M059J (cell line): Measurements from ENCODE around the gene TM2D3. TPM values are rescaled to one million over a fixed set of nuclear protein-coding genes. Genes with fewer than 3 reads are reported as not detected.
A peak's percentile ranks its signal among the peaks of the same experiment; 100 is the strongest.
"Not testable (repeated sequence)": the region's sequence is repeated elsewhere in the genome, so short reads cannot be mapped to it uniquely, and the experiment has no call there.

Experiments used
- DNase-seq: peaks from one replicate; pipeline ENCODE4 v3.0.0-alpha.2; 2012; ENCODE audit warnings: low read depth
- total RNA-seq: library from RNA; depleted of rRNA; stranded (reverse); fragments of >200 nt; shearing (Covaris generic); gene quantifications from 2 replicates; pipeline ENCODE4 v1.2.3, GENCODE V29; 2014

The TM2D3 gene
- total RNA-seq, 1 experiment from 2014 or later, result 30.4 TPM

DNA sequence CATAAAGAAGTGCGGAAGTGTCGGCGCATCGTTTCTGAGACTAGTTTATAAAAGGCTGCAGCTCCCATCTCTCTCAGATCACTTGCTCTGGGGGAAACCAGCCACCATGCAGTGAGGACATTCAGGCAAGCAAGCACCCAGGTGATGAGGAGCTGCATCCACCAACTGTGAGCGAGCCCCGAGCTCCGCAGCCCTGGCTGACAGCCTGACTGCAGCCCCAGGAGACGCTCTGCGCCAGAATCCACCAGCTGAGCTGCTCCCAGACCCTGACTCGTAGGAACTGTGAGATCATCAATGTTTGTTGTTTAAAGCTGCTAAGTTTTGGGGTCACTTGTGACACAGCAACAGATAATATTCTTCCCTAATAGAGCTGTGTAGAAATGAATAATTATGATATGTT, 5.0 kb upstream of the TM2D3 start:
- DNase-seq, result no peak

GRCh38 chr15:101654624-101655337, 2.6 kb upstream of the TM2D3 start:
- not testable (repeated sequence) for DNase-seq

DNA sequence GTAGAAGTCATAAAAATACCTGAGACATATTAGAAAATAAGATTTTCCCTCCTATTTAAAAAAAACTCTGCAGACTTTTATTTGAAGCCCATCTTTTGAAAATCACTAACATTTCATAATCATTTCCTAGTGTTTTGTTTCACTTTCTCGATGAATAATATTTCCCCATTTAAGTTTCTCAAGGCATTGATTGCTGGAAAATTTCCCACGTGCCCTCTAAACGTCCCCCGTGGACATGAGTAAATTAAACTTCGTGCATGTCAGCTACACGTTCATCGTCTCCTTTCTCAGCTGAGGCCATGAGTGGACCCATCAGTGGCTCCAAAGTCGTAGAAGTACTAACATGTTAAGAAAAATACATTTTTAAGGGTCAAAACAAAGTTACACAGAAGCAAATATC, 2.0 kb upstream of the TM2D3 start:
- no peak for DNase-seq

DNA sequence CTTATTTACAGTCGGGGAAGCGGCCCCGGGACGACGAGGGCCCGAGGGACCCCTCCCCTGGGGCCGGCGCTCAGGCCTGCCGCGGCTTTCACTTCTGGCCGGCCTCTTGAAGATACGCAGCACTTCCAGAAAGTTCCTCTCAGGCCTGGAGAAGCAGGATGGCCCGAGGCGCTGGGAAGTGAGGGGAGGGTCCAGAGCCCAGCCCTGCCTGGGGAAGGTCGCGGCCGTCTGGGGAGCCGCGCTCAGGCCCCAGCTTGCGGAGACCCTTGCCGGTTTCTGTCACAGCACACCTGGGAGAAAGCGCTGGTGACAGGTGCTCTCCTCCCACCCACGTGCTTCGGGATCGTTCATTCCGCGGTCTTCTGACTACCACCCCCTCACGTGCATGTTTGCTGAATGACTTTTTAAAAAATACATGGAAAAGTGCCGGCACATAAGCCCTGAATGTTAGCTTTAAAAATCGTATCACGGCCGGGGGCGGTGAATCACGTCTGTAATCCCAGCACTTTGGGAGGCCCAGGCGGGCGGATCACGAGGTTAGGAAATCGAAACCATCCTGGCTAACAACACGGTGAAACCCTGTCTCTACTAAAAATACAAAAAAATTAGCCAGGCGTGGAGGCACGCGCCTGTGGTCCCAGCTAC, 727 bp upstream of the TM2D3 start:
- no peak for DNase-seq

DNA sequence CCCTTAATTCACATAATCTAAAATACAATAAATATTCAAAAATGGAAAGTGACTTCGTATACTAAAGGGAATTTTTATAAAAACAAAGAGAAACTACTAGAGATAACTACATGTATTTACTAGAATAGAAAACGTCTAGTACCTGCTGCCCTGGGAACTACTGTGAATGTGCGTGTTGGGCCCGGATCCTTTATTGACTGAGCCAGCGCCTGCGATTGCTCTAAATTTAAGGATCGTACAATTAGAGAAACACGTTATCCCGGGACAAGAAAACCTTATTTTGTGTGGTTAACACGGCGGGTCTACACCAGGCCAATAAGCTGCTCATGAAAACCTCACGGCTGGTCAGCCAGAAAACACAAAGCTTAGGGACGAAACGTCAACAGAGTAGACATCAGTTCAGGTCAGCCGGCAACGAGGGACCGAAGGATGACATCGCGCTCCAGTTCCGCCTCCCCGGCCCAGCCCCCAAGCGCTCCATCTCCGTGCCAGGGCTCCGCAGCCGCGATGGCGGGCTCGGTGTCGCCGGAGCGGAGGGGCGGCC, 555 bp downstream of the TM2D3 start:
- DNase-seq, result no peak

DNA sequence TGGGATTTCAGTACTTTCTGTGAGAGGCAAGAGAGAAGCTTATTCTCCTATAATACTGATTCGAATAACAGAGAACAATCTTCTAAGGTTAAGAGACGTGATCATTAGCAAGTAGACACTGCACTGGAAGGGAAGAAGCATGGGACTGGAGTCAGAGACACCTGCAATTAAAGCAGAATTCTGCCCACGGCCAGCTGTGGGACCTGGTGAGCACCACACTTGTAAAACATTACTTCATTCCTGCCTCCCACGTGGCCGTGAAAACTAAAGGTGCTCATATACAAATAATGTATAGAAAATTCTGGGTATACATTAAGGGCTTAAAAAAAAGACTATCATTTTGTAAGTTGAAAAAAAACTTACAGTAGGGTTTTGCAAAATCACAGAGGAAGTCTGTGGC, 2.0 kb downstream of the TM2D3 start:
- no peak for DNase-seq

DNA sequence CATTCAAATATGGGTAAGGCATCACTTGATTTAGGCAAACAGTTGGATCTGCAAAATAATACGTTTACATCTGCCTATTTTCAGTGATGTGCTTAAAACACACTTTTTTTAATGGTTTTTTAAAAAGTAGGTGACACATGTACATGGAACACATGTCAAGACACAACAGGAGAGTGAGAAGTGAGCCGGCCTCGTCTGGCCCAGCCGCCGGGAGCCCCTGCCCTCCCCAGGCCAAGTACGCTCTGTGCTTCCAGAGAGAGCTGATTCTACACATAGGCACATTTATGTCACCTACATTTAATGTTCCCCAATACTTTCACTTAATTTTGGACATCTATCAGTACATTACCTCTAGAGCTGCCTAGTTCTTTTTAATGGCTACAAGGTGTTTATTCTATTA, 3.8 kb downstream of the TM2D3 start:
- DNase-seq, result no peak

GRCh38 chr15:101647251-101647650, 4.9 kb downstream of the TM2D3 start:
- no peak for DNase-seq

DNA sequence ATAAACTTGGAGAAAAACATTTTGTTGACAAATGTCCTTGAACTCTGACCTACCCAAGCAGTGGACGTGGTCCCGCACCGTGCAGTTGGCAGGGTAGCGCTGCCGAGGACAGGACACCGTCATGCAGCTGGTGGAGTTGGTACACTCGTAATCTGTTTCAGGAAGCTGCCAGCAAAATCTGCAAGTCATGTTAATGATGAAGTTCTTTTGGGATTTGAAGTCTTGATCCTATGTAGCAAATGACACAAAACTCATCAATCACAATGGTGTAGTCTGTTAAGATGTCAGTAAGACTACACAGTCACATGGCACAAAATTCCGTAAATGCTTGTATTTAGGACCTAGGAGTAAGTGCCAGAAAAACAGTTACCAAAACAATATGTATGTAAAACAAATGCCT, 5.5 kb downstream of the TM2D3 start:
- no peak for DNase-seq

DNA sequence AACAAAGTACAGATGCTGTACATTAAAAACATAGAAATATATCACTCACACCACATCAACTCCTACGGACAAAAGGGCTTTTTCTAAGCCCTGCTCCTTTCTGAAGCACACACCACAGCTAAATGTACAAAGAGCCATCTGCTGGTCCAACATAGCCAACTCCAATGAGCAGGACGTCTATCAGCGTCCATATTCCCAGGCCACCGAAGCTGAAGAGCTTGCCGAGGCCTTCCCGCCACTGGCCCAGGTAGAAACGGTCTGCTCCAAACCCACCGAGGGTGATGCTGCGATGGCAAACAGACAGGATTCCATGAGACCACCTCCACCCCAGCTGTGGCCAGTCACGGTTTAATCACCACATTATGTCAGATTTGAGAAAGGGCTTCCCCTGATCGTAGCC, 9.8 kb downstream of the TM2D3 start:
- no peak for DNase-seq

GRCh38 chr15:101641894-101642293, 10.3 kb downstream of the TM2D3 start:
- no peak for DNase-seq

DNA sequence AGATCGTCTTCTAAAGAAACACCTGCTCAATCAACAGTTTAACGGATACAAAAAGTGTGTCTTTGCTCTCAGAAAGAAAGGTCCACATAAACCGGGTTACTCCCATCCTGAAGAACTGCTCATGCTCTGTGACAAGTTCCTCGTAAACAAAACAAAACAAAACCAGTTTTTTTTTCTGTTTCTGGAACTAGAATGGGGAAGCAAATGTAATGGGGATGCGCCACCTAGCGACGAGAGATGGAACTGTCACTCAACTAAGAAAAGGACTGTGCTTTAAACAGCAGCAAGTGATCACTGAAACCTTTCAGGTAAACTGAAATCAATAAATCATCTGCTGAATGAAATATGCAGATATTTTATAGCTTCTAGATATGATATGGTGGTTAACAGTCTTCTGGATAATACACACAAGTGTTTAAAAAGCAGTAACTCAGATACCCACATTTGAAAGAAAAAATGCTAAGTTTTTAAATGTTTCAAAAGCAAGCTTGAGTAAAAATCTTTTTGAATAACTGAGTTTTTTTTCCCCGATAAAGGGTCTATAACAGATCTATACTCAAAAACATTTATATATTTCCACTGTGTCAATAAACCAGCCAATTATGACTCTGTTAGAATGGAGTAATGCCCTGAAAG, 10.9 kb downstream of the TM2D3 start:
- peak; percentile 56 for DNase-seq

- DNase-seq, result no peak
Measured at GRCh38 chr15:101639667-101640066, 12.5 kb downstream of the TM2D3 start.

- DNase-seq, result no peak
Measured at GRCh38 chr15:101637919-101638318, 14.3 kb downstream of the TM2D3 start.

GRCh38 chr15:101637516-101637915, 14.7 kb downstream of the TM2D3 start:
- DNase-seq, result peak; percentile 66

DNA sequence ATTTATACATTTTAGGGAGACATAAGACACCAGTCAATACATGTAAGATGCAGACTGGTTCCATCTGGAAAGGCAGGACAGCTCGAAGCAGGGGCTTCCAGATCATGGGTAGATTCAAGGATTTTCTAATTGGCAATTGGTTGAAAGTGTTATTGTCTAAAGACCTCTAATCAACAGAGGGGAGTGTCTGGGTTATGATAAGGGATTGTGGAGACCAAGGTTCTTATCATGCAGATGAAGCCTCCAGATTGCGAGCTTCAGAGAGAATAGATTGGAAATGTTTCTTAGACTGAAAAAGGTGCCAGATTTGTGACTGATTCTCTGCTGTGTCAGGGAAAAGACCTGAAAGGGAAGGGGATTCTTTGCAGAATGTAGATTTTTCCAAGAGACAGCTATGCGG, 15.1 kb downstream of the TM2D3 start:
- DNase-seq, result no peak

DNA sequence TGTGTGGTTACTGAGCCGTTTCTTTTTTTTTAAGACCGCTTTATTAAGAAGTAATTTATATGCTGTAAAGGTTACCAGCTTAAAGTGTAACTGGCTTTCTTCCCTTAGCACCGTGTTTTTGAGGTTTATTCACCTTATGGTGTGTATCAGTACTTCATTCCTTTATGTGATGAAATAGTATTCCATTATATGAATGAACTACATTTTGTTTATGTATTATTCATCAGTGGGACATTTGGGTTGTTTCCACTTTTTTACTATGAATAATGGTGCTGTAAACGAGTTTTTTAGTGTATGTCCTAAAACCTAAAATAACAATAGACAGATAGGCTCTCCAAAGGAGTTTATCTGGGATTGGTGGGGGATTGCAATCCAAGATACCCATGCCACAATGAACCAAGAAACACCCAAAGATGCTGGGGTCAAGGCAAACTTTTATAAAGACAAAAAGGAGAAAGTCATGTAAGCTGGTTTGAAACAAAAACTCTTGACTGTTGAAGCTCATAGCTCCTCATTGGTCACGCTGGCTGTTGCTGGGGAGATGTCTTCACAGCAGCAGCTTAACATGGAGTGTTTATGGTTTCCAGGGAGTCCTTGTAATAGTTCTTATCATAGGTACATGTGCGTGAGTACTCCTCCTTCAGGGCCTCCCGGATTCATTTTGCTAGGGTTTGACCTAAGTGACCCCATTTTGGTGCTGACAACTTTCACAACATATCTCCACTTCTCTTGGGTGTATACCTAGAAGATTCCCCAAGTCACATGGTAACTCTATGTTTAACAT, 16.0 kb downstream of the TM2D3 start:
- no peak for DNase-seq

DNA sequence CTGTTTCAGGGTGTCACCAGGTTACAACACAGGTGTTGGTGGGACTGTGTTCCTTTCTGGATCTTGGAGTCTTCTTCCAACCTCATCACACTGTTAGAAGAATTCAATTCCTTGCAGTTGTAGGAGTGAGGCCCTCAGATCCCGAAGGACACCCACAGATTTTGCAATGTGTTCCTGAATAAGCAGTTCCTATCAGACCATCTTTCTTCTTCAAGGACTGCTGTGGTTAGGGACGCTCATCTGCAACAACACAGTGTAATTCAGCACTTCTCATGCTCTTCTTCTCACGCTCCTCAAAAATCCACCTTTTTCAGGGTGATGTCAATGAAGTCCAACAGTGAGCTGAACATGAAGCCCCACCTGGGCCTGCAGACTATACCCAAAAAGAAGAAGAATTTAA, 18.8 kb downstream of the TM2D3 start:
- no peak for DNase-seq

GRCh38 chr15:101626729-101627128, 25.5 kb downstream of the TM2D3 start:
- not testable (repeated sequence) for DNase-seq

DNA sequence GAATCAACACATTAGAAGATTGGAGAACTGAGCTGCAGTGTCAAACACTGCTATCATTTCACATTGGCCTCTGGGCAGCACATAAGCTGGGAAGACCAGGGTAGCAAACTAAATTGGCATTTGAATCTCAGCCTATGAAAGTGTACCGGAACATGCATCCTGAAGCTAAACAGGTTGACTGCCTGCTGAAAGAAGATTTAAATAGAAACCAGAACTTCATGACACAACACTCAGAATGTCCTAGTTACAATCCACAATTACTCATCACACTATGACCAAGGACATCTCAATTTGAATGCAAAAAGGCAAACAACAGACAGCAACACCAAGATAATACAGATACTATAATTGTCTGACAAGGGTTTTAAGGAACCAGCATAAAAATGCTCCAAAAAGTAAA, 26.2 kb downstream of the TM2D3 start:
- DNase-seq, result peak; percentile 7

GRCh38 chr15:101625184-101625583, 27.0 kb downstream of the TM2D3 start:
- DNase-seq, result no peak
